GM06990 (cell line): ENCODE data around the gene PSEN1.

Source experiments
- DNase-seq: peaks from one replicate; pipeline ENCODE4 v3.0.0-alpha.2; 2011; ENCODE audit not compliant: insufficient read length; ENCODE audit errors: extremely low read depth
- H3K27me3 ChIP-seq: replicated peaks from 2 replicates; pipeline ENCODE4 v1.6.0; 2011; ENCODE audit warnings: low read length; ENCODE audit not compliant: control insufficient read depth, insufficient read depth
- H3K36me3 ChIP-seq: 2 replicates; pipeline ENCODE4 v1.5.1; 2011; ENCODE audit warnings: low read length; ENCODE audit not compliant: control insufficient read depth, insufficient read depth
- H3K4me3 ChIP-seq: replicated peaks from 2 replicates; pipeline ENCODE4 v1.5.1; 2011; ENCODE audit warnings: low read depth, mild to moderate bottlenecking, control low read depth, low read length
- TF ChIP-seq, protein P1 (sequence below): IDR thresholded peaks from 2 replicates; pipeline ENCODE4 v1.5.1; 2011; ENCODE audit warnings: low read length, control low read depth, mild to moderate bottlenecking, inconsistent platforms; ENCODE audit not compliant: insufficient read depth, poor library complexity, severe bottlenecking

Gene PSEN1

DNA sequence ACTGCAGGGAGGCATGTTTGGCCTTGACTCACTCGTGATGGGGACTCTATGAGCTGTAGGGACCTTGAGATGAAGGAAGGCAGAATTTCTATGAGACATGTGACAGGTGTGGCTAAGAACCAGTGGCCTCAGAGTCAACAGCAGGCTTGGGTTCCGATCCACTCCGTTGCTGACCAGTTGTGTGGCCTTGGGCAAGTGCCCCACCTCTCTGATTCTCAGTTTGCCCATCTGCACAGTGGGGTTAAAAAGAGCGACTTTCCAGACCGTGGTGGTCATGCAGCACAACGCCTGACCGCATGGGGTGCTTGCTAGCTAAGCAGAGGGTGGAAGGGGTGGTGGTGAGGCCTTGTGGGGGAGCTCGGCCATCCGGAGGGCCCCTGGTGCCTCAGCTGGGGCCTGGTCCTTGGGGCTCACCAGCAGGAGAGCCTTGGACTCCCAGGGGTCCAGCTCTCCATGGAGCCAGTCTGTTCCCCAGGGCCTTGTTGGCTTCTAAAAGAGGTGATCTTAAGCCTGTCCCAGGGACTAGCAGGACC, 119.5 kb downstream of the PSEN1 start:
- Histone ChIP-seq H3K27me3 (no peaks in the 10 kb centered on the region), H3K36me3 (peaks cover 17% of the 10 kb centered on the region), H3K4me3 (no peak overlapping the region)
- no peak for DNase-seq
- TF ChIP-seq, protein P1, sequence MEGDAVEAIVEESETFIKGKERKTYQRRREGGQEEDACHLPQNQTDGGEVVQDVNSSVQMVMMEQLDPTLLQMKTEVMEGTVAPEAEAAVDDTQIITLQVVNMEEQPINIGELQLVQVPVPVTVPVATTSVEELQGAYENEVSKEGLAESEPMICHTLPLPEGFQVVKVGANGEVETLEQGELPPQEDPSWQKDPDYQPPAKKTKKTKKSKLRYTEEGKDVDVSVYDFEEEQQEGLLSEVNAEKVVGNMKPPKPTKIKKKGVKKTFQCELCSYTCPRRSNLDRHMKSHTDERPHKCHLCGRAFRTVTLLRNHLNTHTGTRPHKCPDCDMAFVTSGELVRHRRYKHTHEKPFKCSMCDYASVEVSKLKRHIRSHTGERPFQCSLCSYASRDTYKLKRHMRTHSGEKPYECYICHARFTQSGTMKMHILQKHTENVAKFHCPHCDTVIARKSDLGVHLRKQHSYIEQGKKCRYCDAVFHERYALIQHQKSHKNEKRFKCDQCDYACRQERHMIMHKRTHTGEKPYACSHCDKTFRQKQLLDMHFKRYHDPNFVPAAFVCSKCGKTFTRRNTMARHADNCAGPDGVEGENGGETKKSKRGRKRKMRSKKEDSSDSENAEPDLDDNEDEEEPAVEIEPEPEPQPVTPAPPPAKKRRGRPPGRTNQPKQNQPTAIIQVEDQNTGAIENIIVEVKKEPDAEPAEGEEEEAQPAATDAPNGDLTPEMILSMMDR, result no peak

DNA sequence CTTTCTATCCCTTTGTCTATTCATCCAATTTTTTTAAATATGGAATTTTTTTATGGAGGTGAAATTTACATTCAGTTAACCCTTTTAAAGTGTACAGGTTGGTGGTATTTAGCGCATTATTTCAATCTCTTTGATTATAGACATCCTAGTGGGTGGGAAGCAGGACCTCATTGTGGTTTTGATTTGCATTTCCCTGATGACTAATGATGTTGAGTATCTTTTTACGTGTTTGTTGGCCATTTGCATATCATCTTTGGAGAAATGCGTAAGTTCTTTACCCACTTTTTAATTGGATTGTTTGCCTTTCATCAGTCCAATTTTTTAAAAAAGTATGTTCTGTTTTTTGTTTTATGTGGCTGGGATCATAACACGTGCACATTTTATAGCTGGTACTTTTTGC, 121.8 kb downstream of the PSEN1 start:
- H3K27me3 ChIP-seq, result no peaks in the 10 kb centered on the region
- peaks cover 15% of the 10 kb centered on the region for H3K36me3 ChIP-seq
- TF ChIP-seq, protein P1, result no peak
- H3K4me3 ChIP-seq, result no peak overlapping the region
- DNase-seq, result no peak

DNA sequence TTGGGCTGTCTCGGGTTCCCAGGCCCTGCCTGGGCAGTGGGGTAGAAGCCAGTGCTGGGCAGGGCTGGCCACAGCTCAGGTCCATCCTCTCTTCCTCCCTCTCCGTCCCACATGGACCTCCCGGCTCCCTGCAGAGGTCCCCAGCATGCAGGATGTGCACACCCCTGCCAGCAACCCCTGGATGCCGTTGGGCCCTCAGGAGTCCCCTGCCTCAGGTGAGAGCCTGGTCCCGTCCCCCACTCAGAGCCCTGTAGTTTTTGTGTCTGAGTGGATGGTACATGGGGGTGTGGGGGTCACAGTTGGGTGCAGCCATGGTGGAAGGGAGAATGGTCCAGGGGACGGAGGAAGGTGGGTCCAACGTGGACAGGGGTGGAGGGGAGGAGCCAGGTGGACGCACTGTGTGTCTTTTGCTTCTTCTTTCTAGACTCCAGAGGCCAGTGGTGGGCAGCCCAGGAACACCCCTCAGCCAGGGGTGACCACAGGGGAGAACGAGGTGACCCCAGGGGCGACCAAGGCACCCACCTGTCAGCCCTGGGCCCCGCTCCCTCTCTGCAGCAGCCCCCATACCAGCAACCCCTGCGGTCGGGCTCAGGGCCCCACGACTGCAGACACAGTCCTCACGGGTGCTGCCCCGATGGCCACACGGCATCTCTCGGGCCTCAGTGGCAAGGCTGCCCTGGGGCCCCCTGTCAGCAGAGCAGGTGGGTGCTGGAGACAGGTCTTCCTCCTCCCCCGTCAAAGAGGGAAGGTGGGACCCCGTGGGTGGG, 122.7 kb downstream of the PSEN1 start:
- Histone ChIP-seq H3K27me3 (no peaks in the 10 kb centered on the region), H3K4me3 (no peak overlapping the region), H3K36me3 (peaks cover 15% of the 10 kb centered on the region)
- DNase-seq, result no peak
- TF ChIP-seq, protein P1, result no peak

DNA sequence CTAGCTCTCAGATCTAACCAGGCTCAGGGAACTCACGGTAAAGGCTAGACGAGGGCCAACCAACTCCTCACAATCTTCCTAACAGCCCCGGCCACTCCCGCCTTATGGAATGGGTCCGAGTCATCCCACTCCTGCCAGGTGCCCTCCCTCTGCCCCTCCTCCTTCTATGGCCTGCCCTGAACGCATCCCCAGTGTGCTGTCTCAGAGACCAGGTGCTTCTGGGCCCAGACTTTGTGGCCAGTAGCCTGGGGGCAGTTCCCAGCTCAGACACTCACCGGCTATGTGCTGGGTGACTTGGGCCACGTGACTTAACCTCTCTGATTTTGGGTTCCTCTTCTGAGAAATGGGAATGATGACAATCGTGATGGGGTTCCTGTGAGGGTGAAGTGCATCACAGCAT, 123.5 kb downstream of the PSEN1 start:
- H3K36me3 ChIP-seq, result peaks cover 10% of the 10 kb centered on the region
- no peaks in the 10 kb centered on the region for H3K27me3 ChIP-seq
- TF ChIP-seq, protein P1, result no peak
- H3K4me3 ChIP-seq, result no peak overlapping the region
- no peak for DNase-seq

DNA sequence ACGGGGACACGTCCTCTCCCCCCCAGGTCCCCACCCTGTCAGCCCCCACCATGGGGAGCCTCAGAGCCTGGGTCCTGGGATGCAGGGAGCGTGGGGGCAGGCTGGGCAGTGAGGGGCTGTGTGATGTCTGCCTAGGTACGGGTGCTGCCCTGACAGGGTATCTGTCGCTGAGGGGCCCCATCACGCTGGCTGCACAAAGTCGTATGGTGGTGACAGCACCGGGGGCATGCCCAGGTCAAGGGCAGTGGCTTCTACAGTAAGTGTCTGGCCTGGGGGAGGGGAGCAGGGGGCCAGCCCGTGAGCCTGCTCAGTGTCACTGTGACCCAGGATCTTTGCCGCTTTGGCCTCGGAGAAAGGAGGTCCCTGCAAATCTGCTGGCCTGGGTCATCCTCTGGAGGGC, 124.3 kb downstream of the PSEN1 start:
- TF ChIP-seq, protein P1, result no peak
- Histone ChIP-seq H3K27me3 (no peaks in the 10 kb centered on the region), H3K36me3 (peaks cover 8% of the 10 kb centered on the region), H3K4me3 (no peak overlapping the region)
- no peak for DNase-seq
